Activated CD4-positive, alpha-beta memory T cell treated with anti-CD3 and anti-CD28 coated beads for 36 hours (primary cell): ENCODE data around the gene SHISA8. TPM values are rescaled to one million over a fixed set of nuclear protein-coding genes. Genes with fewer than 3 reads are reported as not detected.
"Not testable (repeated sequence)": the region's sequence is repeated elsewhere in the genome, so short reads cannot be mapped to it uniquely, and the experiment has no call there.

Experiments used
- CTCF ChIA-PET: fragments of 350-600 bp; sonication (Branson Sonifier 250); formaldehyde crosslinking; loops from one replicate; lab custom pipeline; 2021; ENCODE audit warnings: antibody characterized with exemption, inconsistent platforms; lab: Charles Lee
- POLR2A ChIA-PET: fragments of 350-600 bp; sonication (Branson Sonifier 250); formaldehyde crosslinking; loops from one replicate; lab custom pipeline; 2021; ENCODE audit warnings: antibody characterized with exemption; lab: Charles Lee
- DNase-seq: peaks from one replicate; pipeline ENCODE4 v3.0.0-alpha.2; 2020
- H3K27ac Mint-ChIP-seq: one replicate; pipeline ENCODE4 v1.8.0; 2021; ENCODE audit warnings: mixed read lengths
- H3K27me3 Mint-ChIP-seq: one replicate; pipeline ENCODE4 v1.8.0; 2021; ENCODE audit warnings: mixed read lengths
- H3K36me3 Mint-ChIP-seq: one replicate; pipeline ENCODE4 v1.8.0; 2021; ENCODE audit warnings: mixed read lengths
- H3K4me1 Mint-ChIP-seq: one replicate; pipeline ENCODE4 v1.8.0; 2021; ENCODE audit warnings: low read depth, mixed read lengths
- H3K4me3 Mint-ChIP-seq: one replicate; pipeline ENCODE4 v1.8.0; 2021; ENCODE audit warnings: mild to moderate bottlenecking, mixed read lengths
- H3K9me3 Mint-ChIP-seq: one replicate; pipeline ENCODE4 v1.8.0; 2021; ENCODE audit warnings: mixed read lengths
- intact Hi-C: fragments of 100-400 bp; cut with micrococcal nuclease; formaldehyde crosslinking; loops from one replicate; pipeline ENCODE4 v1.15.1; 2023
- total RNA-seq, 2 experiments: library from RNA; stranded (reverse); gene quantifications; one replicate each; pipeline ENCODE4 v1.2.3, GENCODE V29; 2021

The SHISA8 gene
- total RNA-seq, result 1 to 10 TPM in 1 of 2 experiments, under 1 TPM in 1; 0.97 to 1.1 TPM

DNA sequence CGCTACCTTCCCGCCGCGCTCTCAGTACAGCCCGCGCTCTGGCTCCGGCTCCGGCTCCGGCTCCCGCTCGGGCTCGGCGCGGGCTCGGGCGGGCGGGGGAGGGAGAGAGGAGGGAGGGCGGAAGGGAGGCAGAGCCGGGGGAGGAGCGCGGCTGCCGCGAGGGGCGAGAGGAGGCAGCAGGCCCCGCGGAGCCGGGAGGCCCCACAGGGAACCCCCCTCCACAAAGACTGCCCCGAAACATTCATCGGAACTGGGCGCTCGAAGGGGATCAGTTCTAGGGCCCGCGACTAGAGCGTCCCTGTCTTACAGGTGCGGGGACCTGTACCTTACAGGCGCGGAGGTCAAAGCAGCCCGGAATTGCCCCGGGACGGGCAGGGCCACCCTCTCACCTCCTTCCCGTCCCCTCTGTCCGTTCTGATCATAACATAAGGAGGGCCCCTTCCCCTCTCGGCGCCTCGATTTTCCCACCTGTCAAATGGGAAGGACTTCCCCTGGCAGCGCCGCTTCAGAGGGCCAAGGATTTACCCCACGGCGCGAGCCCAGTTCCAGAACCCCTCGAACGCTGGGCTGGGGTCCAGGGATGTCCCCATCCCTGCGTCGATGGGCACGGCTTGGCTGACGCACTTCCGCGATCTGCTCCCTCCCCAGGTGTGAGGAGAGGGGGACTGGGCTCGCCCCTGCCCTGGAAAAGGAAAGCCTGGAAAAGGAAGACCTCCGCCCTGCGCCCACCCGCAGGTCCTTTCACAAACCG is at the start of gene SHISA8:
Gene SHISA8, minus strand, starts transcription at position 40 of the 751 bp plus-strand sequence. CDS start 407 bp downstream, outside the sequence.
- ChIA-PET POLR2A (interaction anchor here (1.0 to 1.4 kb wide), 2 partner anchors 26 to 116 kb away, joined by 4 read pairs; no protein-coding TSS in a partner anchor), CTCF (interaction anchor here (0.9 to 1.2 kb wide), 1 partner anchor 11 kb away, joined by 3 to 5 read pairs; no protein-coding TSS in a partner anchor)
- DNase-seq, result peak; percentile 70
- Mint-ChIP-seq H3K9me3 (no peaks in the 10 kb centered on the region), H3K4me3 (no peak within 1 kb of the TSS), H3K27me3 (peaks cover 40% of the 10 kb centered on the region), H3K27ac (no peak within 1 kb of the TSS), H3K36me3 (no peaks in the 10 kb centered on the region), H3K4me1 (peaks cover 28% of the 10 kb centered on the region)
- intact Hi-C loops, result loop anchor here (5.0 kb wide), 1 partner anchor 83 kb away; the partner anchor contains the start of gene SREBF2

GRCh38 chr22:41964112-41964491 is 49.2 kb upstream of the SHISA8 start:
- Mint-ChIP-seq H3K9me3 (no peaks in the 10 kb centered on the region), H3K4me3 (no peak overlapping the region), H3K27me3 (no peaks in the 10 kb centered on the region), H3K36me3 (no peaks in the 10 kb centered on the region), H3K4me1 (peaks cover 7% of the 10 kb centered on the region), H3K27ac (no peak overlapping the region)
- DNase-seq, result no peak
- ChIA-PET CTCF (interaction anchor here (0.6 to 4.6 kb wide), 6 partner anchors 40 to 480 kb away, joined by 3 to 33 read pairs (median 3); no protein-coding TSS in a partner anchor), POLR2A (interaction anchor here (0.7 kb wide), 1 partner anchor 17 kb away, joined by 3 read pairs; the partner anchor contains the start of gene CENPM)
- intact Hi-C loops, result no loop called here

DNA sequence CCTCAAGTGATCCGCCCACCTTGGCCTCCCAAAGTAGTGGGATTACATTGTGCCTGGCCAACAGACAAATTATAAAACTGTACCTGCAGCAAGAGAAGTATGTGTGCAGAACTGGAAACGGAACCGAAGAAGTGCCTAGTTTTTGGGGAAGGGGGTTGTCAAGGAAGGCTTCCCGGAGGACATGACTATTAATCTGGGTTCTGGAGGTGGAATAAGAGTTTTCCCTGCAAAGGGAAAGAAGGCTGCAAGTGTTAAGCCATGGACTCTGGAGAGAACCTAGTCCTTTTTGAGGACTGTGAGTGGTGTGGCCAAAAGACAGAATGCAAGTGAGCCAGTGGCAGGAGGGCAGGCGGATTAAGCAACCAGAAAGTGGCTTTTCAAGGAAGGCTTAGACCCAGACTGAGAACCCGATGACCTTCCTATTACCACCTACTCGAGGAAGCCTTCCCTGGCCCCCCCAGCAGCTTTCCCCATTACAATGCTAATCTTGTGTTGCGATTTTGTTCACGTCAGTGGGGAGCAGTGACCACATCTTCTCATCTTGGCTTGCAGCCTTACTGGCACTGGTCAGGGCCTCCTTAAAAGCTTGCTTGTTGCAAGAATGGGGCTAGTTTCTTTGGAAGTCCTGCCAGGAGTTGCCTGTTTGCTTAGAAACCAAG is 48.7 kb upstream of the SHISA8 start:
- Mint-ChIP-seq H3K4me3 (no peak overlapping the region), H3K9me3 (no peaks in the 10 kb centered on the region), H3K4me1 (peaks cover 7% of the 10 kb centered on the region), H3K27me3 (no peaks in the 10 kb centered on the region), H3K27ac (no peak overlapping the region), H3K36me3 (no peaks in the 10 kb centered on the region)
- ChIA-PET CTCF (interaction anchor here (1.0 to 4.6 kb wide), 4 partner anchors 267 to 480 kb away, joined by 3 to 33 read pairs (median 6); no protein-coding TSS in a partner anchor), POLR2A (interaction anchor here (0.7 kb wide), 1 partner anchor 17 kb away, joined by 3 read pairs; the partner anchor contains the start of gene CENPM)
- DNase-seq, result no peak
- intact Hi-C loops, result no loop called here

DNA sequence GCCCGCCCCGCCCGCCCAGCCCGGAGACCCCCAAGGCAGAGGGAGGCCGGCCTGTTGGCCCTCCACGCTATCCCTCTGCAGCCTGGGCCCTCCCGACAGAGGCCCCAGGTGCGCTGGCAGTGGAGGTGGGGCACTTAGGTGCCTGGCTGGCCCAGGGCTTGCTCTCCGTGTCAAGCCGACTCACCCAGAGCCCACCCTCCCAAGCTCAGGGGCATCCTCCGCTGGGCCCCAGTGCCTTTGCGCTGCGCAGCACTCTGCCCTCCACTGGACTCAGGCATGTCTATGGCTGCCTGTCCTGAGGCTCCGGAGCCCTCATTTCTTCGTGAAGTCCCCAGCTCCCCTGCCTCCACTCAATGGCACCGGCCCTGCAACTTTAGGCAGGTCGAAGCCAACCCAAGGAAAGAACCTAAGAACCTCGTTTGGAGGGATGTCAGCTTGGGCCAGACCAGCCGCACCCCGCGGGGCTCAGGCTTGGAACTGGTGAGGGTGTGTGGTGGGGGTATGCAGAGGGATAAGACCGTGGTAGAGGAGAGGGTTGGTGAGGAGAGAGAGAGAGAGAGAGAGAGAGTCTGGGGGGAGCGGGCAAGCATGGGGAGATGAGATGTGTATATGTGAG is 43.2 kb upstream of the SHISA8 start:
- CTCF ChIA-PET, result interaction anchor here (0.5 to 2.4 kb wide), 10 partner anchors 8 to 486 kb away, joined by 3 to 8 read pairs (median 4); partner anchors contain the start of genes CENPM and SNU13
- H3K36me3 Mint-ChIP-seq, result no peaks in the 10 kb centered on the region
- no peaks in the 10 kb centered on the region for H3K9me3 Mint-ChIP-seq
- H3K27me3 Mint-ChIP-seq, result no peaks in the 10 kb centered on the region
- H3K4me1 Mint-ChIP-seq, result peaks cover 9% of the 10 kb centered on the region
- no peak overlapping the region for H3K4me3 Mint-ChIP-seq
- H3K27ac Mint-ChIP-seq, result no peak overlapping the region
- DNase-seq, result no peak
- POLR2A ChIA-PET, result no interaction called here
- intact Hi-C loops, result loop anchor here (5.0 kb wide), 1 partner anchor 261 kb away; the partner anchor contains the start of gene MEI1

GRCh38 chr22:41952713-41953112 is 37.8 kb upstream of the SHISA8 start:
- Mint-ChIP-seq H3K36me3 (no peaks in the 10 kb centered on the region), H3K9me3 (no peaks in the 10 kb centered on the region), H3K27ac (no peak overlapping the region), H3K4me1 (peaks cover 18% of the 10 kb centered on the region), H3K4me3 (no peak overlapping the region), H3K27me3 (no peaks in the 10 kb centered on the region)
- no peak for DNase-seq
- CTCF ChIA-PET, result interaction anchor here (1.2 to 1.4 kb wide), 2 partner anchors 27 to 256 kb away, joined by 3 read pairs; no protein-coding TSS in a partner anchor
- intact Hi-C loops, result no loop called here
- POLR2A ChIA-PET, result interaction anchor here (1.5 kb wide), 1 partner anchor 12 kb away, joined by 5 read pairs; no protein-coding TSS in a partner anchor

DNA sequence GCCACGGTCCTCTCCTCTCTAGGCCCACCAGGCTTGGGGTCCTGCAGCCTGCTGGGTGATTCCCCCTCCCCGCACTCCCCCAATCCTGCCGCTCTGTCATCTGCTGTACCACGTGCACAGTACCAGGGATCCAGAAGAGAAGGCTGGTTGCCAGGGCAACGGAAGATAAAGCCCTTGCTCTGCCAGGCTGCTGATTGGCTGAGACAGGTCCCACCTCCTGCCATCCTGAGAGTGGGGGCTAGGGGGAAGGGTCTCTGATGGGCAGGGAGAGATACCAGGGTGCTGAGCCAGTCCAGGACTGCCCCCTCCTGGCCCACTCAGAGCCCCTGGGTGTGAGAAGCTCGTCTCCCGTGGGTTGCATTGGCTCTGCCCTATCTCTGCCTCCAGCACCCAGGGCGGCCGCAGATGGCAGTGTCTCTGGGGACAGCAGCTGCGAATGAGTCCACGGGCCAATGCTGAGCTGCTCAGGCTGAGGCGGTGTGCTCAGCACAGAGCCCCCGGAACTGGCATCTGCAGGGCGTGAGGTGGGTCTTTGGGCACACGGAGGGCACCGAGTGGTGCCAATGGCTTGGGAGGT is 37.1 kb upstream of the SHISA8 start, which contains the start of gene SMIM45:
Gene SMIM45, plus strand, starts transcription at position 253 of the 577 bp plus-strand sequence.
- Mint-ChIP-seq H3K27me3 (no peaks in the 10 kb centered on the region), H3K36me3 (no peaks in the 10 kb centered on the region), H3K27ac (no peak within 1 kb of the TSS), H3K9me3 (no peaks in the 10 kb centered on the region), H3K4me3 (no peak within 1 kb of the TSS), H3K4me1 (peaks cover 20% of the 10 kb centered on the region)
- POLR2A ChIA-PET, result interaction anchor here (1.5 kb wide), 1 partner anchor 12 kb away, joined by 5 read pairs; no protein-coding TSS in a partner anchor
- intact Hi-C loops, result no loop called here
- CTCF ChIA-PET, result no interaction called here
- DNase-seq, result no peak

DNA sequence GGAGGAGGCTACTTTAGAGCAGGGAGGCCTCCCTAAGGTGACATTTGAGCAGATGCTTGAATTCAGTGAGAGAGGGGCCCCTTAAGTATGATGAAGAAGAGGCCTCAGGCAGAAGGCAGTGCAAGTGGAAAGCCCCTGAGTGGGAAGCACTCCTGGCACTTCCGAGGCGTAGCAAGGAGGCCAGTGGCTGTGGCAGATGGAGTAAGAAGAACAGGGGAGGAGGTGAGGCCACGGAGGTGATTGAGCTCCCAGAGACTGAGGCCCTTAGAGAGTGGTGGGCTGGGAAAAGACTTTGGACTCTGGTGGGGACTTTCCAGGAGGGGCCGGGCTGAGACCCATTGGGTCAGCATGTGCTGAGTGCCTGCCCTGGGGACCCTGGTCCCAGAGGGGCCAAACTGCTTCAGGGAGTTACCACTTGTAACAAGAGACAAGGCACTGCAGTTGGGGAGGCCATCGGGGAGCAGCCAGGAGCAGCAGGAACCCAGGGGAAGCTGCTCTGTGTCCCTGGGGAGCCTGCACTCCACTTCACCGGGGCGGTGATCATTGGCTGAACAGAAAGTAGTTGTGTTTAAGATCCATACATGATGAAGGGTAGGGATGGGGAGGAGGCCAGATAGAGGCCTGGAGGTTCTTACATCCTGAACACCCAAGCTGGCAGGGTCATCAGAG is 34.6 kb upstream of the SHISA8 start:
- peaks cover 16% of the 10 kb centered on the region for H3K36me3 Mint-ChIP-seq
- DNase-seq, result no peak
- H3K9me3 Mint-ChIP-seq, result no peaks in the 10 kb centered on the region
- peak overlapping the region; percentile 74 for H3K27ac Mint-ChIP-seq
- POLR2A ChIA-PET, result interaction anchor here (1.4 kb wide), 1 partner anchor 118 kb away, joined by 4 read pairs; no protein-coding TSS in a partner anchor
- intact Hi-C loops, result loop anchor here (5.0 kb wide), 2 partner anchors 123 to 493 kb away; partner anchors contain the start of genes NAGA and PHETA2
- H3K4me3 Mint-ChIP-seq, result peak overlapping the region; percentile 35
- no peaks in the 10 kb centered on the region for H3K27me3 Mint-ChIP-seq
- CTCF ChIA-PET, result interaction anchor here (1.0 to 3.7 kb wide), 3 partner anchors 9 to 252 kb away, joined by 5 to 12 read pairs (median 7); no protein-coding TSS in a partner anchor
- peaks cover 31% of the 10 kb centered on the region for H3K4me1 Mint-ChIP-seq

DNA sequence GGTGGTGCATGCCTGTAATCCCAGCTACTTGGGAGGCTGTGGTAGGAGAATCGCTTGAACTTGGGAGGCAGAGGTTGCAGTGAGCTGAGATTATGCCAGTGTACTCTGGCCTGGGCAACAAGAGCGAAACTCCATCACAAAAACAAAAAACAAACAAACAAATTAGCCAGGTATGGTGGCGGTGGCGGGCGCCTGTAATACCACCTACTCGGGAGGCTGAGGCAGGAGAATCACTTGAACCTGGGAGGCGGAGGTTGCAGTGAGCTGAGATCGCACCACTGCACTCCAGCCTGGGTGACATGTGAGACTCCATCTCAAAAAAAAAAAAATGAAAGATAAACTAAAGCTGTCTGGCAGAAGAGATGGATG is 34.0 kb upstream of the SHISA8 start:
- DNase-seq, H3K27me3 Mint-ChIP-seq, H3K9me3 Mint-ChIP-seq: not testable (repeated sequence)
- H3K4me3 Mint-ChIP-seq, result peak overlapping the region; percentile 35
- intact Hi-C loops, result loop anchor here (5.0 kb wide), 2 partner anchors 123 to 493 kb away; partner anchors contain the start of genes NAGA and PHETA2
- H3K4me1 Mint-ChIP-seq, result peaks cover 35% of the 10 kb centered on the region
- ChIA-PET CTCF (interaction anchor here (1.0 to 3.7 kb wide), 4 partner anchors 7 to 251 kb away, joined by 3 to 12 read pairs (median 6); no protein-coding TSS in a partner anchor), POLR2A (interaction anchor here (1.4 kb wide), 1 partner anchor 117 kb away, joined by 4 read pairs; no protein-coding TSS in a partner anchor)
- peak overlapping the region; percentile 74 for H3K27ac Mint-ChIP-seq
- peaks cover 19% of the 10 kb centered on the region for H3K36me3 Mint-ChIP-seq

DNA sequence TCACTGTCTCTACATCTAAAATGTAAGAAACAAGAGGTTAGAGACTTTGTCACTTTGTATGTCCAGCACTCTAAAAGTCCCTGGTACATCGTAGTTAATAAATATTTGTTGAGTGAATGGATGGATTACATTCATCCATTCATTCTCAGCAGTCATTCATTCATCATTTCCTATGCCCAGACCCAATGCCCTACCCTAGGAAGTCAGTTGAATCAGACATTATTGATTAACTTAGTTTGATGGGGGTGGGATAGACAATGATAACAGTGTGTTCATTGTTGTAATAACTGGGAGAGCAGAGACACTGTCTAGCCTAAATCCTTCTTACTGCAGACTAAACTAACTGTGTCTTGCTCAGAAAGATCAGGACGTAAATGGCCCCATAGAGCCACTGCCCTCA is 33.3 kb upstream of the SHISA8 start:
- H3K27me3 Mint-ChIP-seq, result no peaks in the 10 kb centered on the region
- no peak for DNase-seq
- H3K4me1 Mint-ChIP-seq, result peaks cover 43% of the 10 kb centered on the region
- H3K27ac Mint-ChIP-seq, result no peak overlapping the region
- H3K36me3 Mint-ChIP-seq, result peaks cover 27% of the 10 kb centered on the region
- intact Hi-C loops, result loop anchor here (5.0 kb wide), 2 partner anchors 124 to 494 kb away; partner anchors contain the start of genes NAGA and PHETA2
- ChIA-PET POLR2A (interaction anchor here (0.6 to 0.7 kb wide), 2 partner anchors 42 to 142 kb away, joined by 3 read pairs; no protein-coding TSS in a partner anchor), CTCF (interaction anchor here (0.6 to 3.7 kb wide), 5 partner anchors 8 to 793 kb away, joined by 3 to 12 read pairs (median 7); no protein-coding TSS in a partner anchor)
- no peaks in the 10 kb centered on the region for H3K9me3 Mint-ChIP-seq
- peak overlapping the region; percentile 98 for H3K4me3 Mint-ChIP-seq
